HG03439 (cell line): ENCODE results near the gene KRTAP1-4.
"Not testable (repeated sequence)": the region's sequence is repeated elsewhere in the genome, so short reads cannot be mapped to it uniquely, and the experiment has no call there.

Experiments
- ATAC-seq: cut with Tn5 transposase; IDR thresholded peaks from one replicate; pipeline ENCODE4 v1.9.1; 2021; ENCODE audit warnings: mild to moderate bottlenecking, moderate library complexity; ENCODE audit not compliant: unreplicated experiment

KRTAP1-4 gene

DNA sequence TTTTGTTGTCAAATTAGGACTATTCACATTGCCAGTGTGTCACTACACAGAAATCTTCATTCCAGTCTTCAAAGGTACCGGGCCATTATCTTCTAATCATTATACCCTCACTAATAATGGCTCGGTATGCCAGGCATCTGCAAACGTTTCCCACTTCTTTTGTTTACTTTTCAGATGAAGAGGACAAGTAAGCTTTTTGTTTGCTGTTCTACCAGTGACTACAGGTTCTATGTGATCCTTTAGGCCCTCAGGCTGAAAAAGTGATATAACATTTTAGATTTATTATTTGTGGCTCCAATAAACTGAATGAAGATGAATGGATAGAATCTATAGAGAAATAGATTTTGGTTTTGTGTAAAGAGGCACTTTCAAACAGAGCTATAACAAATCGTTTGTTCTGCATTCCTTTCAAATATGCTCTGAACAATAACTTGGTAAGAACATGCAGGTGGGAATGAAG, 20.7 kb downstream of the KRTAP1-4 start:
- ATAC-seq, result no peak

DNA sequence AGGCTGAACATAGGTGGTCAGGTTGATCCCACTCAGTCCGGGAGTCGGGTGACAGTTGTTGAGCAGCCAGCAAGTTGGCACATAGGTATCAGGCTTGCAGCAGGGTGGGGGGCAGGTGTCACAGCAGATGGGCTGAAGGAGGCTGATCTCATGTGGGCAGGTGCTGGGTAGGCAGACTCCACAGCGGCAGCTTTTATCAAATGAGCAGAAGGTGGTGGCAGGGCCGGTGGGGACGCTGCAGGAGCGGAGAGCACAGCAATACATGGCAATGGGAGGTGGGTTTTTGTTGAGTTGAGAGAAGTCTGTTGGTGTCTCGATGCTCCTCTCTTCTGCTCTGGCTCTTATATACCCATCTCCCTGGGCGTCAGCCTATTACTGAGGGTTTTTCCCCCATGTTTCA, 21.2 kb downstream of the KRTAP1-4 start, which contains the start of gene KRTAP3-1:
KRTAP3-1 (minus strand) TSS at position 318 of the 400 bp plus-strand sequence; CDS start at position 264, 54 bp downstream.
- no peak for ATAC-seq

GRCh38 chr17:41004397-41004796, 25.6 kb downstream of the KRTAP1-4 start:
- no peak for ATAC-seq

GRCh38 chr17:41003926-41004325, 26.1 kb downstream of the KRTAP1-4 start:
- no peak for ATAC-seq

DNA sequence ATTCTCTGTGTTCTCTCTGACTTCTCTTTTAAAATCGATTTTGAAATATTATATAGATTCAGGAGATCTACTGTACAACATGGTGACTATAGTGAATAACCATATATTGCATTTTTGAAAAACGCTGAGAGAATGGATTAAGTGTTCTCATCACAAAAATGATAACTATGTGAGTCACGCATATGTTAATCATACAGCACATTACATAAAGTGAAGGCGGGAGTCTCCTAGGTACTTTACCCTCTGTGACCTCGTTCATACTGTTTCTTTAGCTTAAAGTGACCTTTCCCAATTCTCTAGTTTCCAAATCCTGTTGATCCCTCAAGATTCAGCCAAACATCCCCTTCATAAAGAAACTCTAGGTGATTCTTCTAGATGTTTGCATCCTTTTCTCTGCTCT, 27.2 kb downstream of the KRTAP1-4 start:
- no peak for ATAC-seq

GRCh38 chr17:41001795-41002194, 28.2 kb downstream of the KRTAP1-4 start:
- no peak for ATAC-seq

DNA sequence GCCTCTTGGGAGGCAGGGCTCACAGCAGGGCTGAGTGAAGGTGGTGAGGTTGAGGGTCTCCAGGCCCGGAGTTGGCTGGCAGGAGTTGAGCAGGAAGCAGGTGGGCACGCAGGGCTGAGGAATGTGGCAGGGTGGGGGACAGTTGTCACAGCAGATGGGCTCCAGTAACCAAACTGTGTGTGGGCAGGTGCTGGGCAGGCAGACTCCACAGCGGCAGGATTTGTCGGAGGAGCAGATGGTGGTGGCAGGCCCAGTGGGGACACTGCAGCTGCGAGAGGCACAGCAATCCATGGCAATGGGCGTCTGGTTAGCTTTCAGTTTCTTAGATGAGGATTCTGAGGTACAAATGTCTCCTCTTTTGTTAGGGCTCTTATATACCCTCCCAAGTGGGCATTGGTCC, 30.4 kb downstream of the KRTAP1-4 start, which contains the start of gene KRTAP3-2:
KRTAP3-2 (minus strand) TSS at position 344 of the 400 bp plus-strand sequence; CDS start at position 291, 53 bp downstream.
- ATAC-seq, result not testable (repeated sequence)

- ATAC-seq, result no peak
These were observed 32.6 kb downstream of the KRTAP1-4 start for GRCh38 chr17:40997361-40997760.

- no peak for ATAC-seq
These were observed 33.2 kb downstream of the KRTAP1-4 start for GRCh38 chr17:40996829-40997228.

GRCh38 chr17:40995116-40995515, 34.9 kb downstream of the KRTAP1-4 start:
- ATAC-seq, result no peak

- no peak for ATAC-seq
These were observed 36.2 kb downstream of the KRTAP1-4 start, which contains the start of gene KRTAP3-3 for GRCh38 chr17:40993839-40994238. TSS of gene KRTAP3-3 (minus strand) at chr17:40994164. CDS start at chr17:40994097, 67 bp downstream.

GRCh38 chr17:40993084-40993483, 36.9 kb downstream of the KRTAP1-4 start:
- ATAC-seq, result no peak

DNA sequence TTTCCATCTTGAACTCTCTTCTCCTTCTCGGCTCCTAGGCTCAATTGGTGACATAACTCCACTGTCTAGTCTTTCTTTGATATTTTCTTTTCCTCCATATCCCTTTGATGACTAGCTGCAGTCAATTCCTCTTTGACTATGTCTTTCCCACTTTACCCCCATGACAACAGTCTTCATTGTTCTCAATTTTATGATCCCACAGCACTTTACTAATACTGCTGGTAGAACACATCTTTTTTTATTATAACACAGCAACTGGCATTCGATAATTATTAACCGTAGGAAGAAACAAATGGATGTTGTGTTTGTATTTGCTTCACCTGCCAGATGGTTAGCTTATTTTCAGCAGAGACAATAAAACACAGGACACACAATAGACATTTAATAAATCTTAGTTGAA, 37.3 kb downstream of the KRTAP1-4 start:
- ATAC-seq, result no peak

- no peak for ATAC-seq
These were observed 43.1 kb downstream of the KRTAP1-4 start for GRCh38 chr17:40986920-40987319.

DNA sequence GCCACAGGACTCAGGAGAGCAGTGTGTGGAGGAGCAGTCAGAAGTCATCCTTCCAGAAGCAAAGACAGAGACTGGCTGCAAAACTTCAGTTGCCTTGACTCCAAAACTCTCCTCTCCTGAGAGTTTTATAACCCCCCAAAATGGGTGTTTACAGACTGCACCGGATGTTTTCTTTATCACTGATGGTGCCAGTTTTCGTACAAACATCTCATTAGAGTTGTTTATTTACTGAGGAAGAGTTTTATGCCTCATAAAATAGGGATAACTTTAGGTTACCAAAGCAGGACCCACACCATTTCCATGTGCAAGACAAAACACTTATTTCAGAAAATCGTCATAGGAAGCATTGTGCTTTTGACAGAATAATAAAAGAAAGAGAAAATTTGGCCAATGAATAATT, 45.8 kb downstream of the KRTAP1-4 start, which contains the start of gene KRT40:
KRT40 (minus strand) TSS at position 101 of the 400 bp plus-strand sequence; CDS start at position 48, 53 bp downstream.
- no peak for ATAC-seq

DNA sequence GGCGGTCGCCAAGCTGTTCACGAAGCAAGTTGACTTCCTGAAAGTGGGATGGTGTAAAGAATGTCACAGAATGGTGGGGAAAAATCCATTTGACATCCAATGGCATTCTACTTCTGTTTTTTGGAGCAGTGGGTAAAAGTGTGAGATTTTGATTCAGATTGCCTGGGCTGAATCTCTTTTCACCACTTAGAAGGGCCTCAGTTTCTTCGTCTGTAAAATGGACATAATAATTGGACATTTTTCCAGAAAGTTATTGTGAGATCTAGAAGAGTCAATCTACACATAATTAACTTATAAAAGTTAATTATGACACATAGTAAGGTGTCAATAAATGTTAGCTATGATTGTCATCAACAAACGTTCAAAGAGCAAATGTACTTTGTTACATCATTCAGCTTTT, 48.9 kb downstream of the KRTAP1-4 start:
- no peak for ATAC-seq

DNA sequence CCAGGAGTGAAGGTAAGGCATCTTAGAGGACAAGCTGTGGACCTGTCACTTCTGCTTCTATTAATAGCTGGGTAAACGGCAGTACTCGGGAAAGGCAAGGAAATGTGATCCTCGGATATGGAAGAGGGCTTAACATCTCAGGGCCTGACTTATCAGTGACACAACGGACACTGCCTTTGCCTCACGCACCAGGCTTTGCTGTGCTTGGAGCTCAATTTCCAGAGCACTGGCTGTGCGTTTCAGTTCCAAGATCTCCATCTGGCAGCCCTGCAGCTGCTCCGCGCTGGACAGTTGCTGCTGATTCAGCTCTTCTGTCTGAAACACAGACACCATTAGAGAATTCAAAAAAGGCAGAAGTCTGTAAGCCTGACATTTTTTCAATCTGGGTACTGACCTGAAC, 49.4 kb downstream of the KRTAP1-4 start:
- no peak for ATAC-seq

GRCh38 chr17:40980117-40980516, 49.9 kb downstream of the KRTAP1-4 start:
- ATAC-seq, result no peak
